ENCODE measurements around the gene AIFM3.
"Not testable (repeated sequence)": the region's sequence is repeated elsewhere in the genome, so short reads cannot be mapped to it uniquely, and the experiment has no call there.

The AIFM3 gene

DNA sequence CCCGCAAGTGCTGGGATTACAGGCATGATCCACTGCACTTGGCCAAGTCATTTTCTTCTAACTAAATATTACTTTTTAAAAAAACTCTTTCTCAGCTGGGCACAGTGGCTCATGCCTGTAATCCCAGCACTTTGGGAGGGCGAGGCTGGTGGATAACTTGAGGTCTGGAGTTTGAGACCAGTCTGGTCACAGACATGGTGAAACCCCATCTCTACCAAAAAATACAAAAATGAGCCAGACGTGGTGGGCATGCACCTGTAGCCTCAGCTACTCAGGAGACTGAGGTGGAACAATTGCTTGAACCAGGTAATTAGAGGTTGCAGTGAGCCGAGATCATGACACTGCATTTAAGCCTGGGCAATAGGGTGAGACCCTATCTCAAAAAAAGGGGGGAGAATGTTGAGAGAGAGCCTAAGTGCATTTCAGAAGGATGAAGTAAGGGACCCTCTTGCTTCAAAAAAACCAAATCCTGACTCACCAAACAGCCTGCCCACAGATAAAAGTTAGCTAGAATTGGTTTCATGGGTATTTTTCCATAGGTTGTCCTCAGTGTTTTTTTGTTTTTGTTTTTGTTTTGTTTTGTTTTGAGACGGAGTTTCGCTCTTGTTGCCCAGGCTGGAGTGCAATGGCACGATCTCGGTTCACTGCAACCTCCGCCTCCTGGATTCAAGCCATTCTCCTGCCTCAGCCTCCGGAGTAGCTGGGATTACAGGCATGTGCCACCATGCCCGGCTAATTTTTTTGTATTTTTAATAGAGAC lies 31.1 kb upstream of the AIFM3 start:
- H3K27me3 Mint-ChIP-seq; DNase-seq; H3K9me3 Mint-ChIP-seq; ATAC-seq (replicated peaks); H3K4me3 Mint-ChIP-seq; H3K27ac Mint-ChIP-seq: not testable (repeated sequence)
- Mint-ChIP-seq H3K36me3 (peaks cover 25 to 46% of the 10 kb centered on the region in 2 donors), H3K4me1 (peaks cover 26 to 63% of the 10 kb centered on the region in 2 donors)

DNA sequence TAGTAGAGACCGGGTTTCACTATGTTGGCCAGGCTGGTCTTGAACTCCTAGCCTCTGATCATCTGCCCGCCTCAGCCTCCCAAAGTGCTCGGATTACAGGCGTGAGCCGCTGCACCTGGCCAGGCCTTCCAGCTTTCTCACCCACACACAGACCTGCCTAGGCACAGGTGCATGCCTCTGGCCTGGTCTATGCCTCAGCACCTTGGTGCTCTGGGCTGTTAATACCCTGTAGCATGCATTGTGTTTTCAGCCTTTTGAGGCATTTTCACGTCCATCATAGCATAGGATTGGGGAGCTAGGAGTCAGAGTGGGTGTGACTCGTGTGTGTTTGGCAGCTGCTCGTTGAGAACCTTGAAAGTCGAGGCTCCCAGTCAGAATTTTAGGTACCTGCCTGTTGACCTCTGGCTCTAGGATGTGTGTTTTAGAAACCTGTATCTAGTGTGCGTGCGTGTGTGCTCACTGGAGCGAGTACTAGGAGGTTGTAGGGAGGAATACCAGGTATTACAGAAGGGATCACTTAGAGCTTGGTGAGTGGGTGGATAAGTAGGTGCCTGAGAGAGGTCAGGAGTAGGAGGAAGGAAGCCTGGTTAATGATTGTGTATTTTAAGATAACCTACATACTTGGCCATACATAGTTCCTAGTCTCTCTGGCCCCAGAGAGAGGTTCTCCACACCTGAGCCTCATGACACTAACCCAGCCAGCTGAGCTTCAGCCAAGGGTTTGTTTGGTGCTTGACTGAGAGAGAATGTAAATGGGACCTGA lies 29.8 kb upstream of the AIFM3 start:
- H3K27ac Mint-ChIP-seq = peak overlapping the region; percentile 68
- H3K36me3 Mint-ChIP-seq = peaks cover 27 to 56% of the 10 kb centered on the region in 2 donors
- no peak for DNase-seq
- H3K9me3 Mint-ChIP-seq = no peaks in the 10 kb centered on the region
- peak overlapping the region; percentile 11 to 28 for H3K4me3 Mint-ChIP-seq
- ATAC-seq (replicated peaks) = peak; percentile 33 to 51
- no peaks in the 10 kb centered on the region for H3K27me3 Mint-ChIP-seq
- peaks cover 29 to 65% of the 10 kb centered on the region in 2 donors for H3K4me1 Mint-ChIP-seq

DNA sequence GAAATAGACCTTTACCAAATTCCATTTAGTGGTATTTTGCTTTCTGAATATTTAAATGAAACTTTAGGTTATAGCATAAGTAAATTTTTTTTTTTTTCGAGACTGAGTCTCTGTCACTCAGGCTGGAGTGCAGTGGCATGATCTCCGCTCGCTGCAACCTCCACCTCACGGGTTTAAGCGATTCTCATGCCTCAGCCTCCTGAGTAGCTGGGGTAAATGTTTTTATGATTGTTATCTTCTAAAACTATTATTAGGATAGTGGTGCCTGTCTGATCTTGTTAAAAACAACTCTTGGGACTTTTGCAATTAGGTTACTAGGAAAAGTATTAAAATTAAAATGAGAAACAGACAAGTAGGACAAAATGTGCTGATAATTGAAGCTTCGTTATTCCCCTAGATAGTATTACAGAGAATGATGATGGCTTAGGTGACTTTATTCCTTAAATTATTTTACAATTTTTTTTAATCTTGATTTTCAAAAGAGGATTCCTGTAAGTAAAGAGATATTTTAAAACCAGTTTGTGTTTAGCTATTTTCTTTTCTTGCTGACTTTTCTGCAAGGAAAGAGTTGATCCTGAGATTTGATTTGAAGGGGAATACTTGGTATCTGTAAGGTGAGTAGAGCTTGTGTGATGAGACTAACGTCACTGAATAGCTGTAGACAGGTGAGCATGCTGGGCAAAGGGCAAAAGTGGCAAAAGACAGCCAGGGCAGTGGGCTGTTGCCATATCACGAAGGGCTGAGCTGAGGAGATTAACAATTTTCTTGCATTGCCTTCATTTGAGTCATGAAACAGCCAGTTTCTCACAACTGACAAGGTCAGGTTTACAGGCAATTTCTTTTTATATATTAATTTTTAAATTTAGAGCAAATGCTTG lies 29.0 kb upstream of the AIFM3 start:
- DNase-seq (no peak), ATAC-seq (replicated peaks) (no peak)
- Mint-ChIP-seq H3K4me1 (peaks cover 30 to 65% of the 10 kb centered on the region in 2 donors), H3K36me3 (peaks cover 27 to 60% of the 10 kb centered on the region in 2 donors), H3K27me3 (no peaks in the 10 kb centered on the region), H3K27ac (peak overlapping the region; percentile 37), H3K9me3 (no peaks in the 10 kb centered on the region), H3K4me3 (no peak overlapping the region)

DNA sequence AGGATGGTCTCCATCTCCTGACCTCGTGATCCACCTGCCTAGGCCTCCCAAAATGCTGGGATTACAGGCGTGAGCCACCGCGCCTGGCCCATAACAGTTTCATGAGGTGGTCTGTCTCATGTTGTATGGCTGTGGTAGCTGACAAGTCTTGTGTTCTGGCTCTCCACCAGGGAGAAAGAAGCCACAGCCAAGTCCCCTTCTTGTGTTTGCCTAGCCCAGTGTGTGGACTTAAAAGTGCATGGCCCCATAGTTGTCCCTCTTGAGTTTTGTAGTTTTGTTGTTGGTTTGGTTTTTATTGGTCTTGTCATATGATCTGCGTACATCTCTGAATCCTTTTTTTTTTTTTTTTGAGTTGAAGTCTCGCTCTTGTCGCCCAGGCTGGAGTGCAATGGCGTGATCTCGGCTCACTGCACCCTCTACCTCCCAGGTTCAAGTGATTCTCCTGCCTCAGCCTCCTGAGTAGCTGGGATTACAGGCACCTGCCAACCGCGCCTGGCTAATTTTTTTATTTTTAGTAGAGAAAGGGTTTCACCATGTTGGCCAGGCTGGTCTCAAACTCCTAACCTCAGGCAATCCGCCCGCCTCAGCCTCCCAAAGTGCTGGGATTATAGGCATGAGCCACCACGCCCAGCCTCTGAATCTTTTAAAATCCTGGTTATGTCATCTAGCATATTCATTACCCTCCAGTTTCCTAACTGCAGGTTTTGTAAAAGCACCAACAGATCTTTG lies 27.4 kb upstream of the AIFM3 start:
- not testable (repeated sequence) for ATAC-seq (replicated peaks); H3K9me3 Mint-ChIP-seq; DNase-seq; H3K27me3 Mint-ChIP-seq; H3K4me3 Mint-ChIP-seq
- H3K4me1 Mint-ChIP-seq = peaks cover 36 to 75% of the 10 kb centered on the region in 2 donors
- H3K27ac Mint-ChIP-seq = peak overlapping the region; percentile 69
- peaks cover 24 to 58% of the 10 kb centered on the region in 2 donors for H3K36me3 Mint-ChIP-seq

DNA sequence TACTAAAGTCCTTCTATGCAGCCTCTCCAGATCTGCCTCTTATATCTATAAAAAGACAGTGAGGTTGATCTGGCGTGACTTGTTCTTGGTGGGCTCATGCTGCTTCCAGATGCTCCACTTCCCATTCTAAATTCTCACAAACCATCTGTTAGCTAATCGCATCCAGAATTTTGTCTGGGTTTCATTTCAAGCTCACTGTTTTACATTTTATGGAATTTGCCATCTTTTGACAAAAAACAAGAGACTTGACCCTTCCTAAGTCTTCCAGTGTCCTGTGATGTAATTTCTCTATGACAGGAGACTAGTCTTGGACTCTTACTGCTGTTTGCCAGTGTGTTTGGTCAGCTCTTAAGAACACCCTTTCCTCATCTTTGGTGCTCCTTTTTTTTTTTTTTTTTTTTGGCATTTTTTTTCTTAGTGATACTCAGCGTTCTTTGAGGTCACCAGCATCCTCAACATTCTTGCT lies 26.8 kb upstream of the AIFM3 start:
- no peaks in the 10 kb centered on the region for H3K27me3 Mint-ChIP-seq
- no peak overlapping the region for H3K4me3 Mint-ChIP-seq
- no peak for DNase-seq
- no peaks in the 10 kb centered on the region for H3K9me3 Mint-ChIP-seq
- H3K27ac Mint-ChIP-seq = peak overlapping the region; percentile 7
- H3K36me3 Mint-ChIP-seq = peaks cover 24 to 59% of the 10 kb centered on the region in 2 donors
- ATAC-seq (replicated peaks) = no peak
- peaks cover 37 to 80% of the 10 kb centered on the region in 2 donors for H3K4me1 Mint-ChIP-seq

DNA sequence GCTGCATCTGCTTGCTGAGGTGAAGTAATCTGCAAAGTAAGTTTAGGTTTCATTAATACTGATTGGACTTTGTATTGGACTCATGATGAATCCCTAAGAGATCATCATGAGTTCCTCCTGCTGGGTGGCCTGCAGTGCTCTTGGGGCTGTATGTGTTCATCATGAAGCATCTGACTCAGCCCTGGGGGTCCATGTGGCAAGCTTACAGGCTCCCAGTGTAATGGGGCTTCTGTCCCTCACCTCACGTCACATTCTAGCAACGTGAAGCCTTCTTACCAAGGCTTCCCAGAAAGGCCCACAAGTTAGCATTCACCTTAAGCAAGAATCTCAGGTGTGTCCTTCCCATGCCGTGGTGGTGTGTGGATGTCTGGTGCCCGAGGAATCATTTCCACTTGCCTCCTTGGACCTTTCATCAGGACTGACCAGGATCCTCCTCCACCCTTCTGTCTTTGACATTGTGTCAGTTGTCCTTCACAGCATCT lies 26.1 kb upstream of the AIFM3 start:
- Mint-ChIP-seq H3K4me1 (peaks cover 39 to 87% of the 10 kb centered on the region in 2 donors), H3K27me3 (no peaks in the 10 kb centered on the region), H3K36me3 (peaks cover 24 to 61% of the 10 kb centered on the region in 2 donors), H3K4me3 (no peak overlapping the region), H3K27ac (no peak overlapping the region), H3K9me3 (no peaks in the 10 kb centered on the region)
- DNase-seq (no peak), ATAC-seq (replicated peaks) (no peak)

DNA sequence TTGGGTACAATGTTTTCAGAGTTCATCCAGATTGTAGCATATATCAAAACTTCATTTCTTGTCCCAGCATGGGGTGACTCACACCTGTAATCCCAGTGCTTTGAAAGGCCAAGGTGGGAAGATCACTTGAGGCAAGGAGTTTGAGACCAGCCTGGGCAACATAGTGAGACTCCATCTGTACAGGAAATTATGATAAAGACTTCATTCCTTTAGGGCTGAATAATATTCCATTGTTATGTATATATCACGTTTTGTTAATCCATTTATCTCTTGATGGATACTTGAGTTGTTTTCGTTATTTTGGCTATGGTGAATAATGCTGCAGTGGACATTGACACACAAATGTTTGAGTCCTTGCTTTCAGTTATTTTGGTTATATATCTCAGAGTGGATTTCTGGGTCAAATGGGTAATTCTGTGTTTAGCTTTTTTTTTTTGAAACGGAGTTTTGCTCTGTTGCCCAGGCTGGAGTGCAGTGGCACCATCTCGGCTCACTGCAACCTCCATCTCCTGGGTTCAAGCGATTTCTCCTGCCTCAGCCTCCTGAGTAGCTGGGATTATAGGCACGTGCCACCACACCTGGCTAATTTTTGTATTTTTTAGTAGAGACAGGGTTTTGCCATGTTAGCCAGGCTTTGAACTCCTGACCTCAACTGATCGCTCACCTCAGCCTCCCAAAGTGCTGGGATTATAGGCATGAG lies 24.7 kb upstream of the AIFM3 start:
- H3K4me3 Mint-ChIP-seq; DNase-seq; H3K9me3 Mint-ChIP-seq; ATAC-seq (replicated peaks); H3K27me3 Mint-ChIP-seq: not testable (repeated sequence)
- H3K36me3 Mint-ChIP-seq = peaks cover 17 to 55% of the 10 kb centered on the region in 2 donors
- H3K27ac Mint-ChIP-seq = peak overlapping the region; percentile 14
- peaks cover 36 to 83% of the 10 kb centered on the region in 2 donors for H3K4me1 Mint-ChIP-seq

DNA sequence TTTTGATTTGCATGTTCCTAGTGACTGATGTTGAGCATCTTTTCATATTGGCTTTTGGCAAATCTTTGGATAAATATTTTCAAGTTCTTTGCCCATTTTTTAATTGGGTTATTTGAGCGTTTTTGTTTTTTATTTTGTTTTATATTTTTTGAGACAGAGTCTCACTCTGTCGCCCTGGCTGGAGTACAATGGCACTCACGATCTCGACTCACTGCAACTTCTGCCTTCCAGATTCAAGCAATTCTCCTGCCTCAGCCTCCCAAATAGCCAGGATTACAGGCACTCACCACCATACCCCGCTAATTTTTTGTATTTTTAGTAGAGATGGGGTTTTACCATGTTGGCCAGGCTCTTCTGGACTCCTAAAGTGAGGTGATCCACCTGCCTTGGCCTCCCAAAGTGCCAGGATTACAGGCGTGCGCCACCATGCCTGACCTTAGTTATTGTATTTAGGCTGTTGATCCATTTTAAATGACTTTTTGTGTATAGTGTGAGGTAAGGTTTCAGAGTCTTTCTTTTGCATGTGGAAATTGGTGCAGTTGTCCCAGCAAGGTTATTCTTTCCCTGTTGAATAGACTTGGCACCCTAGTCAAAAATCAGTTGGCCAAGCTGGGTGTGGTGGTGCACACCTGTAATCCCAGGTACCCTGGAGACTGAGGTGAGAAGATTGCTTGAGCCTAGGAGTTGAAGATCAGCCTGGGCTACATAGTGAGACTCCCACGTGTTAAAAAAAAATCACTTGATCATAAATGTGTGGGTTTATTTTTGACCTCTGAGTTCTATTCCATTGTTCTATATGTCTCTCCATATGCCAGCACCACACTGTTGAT lies 23.7 kb upstream of the AIFM3 start:
- ATAC-seq (replicated peaks) = no peak
- no peak for DNase-seq
- Mint-ChIP-seq H3K4me1 (peaks cover 33 to 73% of the 10 kb centered on the region in 2 donors), H3K27me3 (no peaks in the 10 kb centered on the region), H3K4me3 (no peak overlapping the region), H3K36me3 (peaks cover 15 to 50% of the 10 kb centered on the region in 2 donors), H3K27ac (no peak overlapping the region), H3K9me3 (no peaks in the 10 kb centered on the region)

DNA sequence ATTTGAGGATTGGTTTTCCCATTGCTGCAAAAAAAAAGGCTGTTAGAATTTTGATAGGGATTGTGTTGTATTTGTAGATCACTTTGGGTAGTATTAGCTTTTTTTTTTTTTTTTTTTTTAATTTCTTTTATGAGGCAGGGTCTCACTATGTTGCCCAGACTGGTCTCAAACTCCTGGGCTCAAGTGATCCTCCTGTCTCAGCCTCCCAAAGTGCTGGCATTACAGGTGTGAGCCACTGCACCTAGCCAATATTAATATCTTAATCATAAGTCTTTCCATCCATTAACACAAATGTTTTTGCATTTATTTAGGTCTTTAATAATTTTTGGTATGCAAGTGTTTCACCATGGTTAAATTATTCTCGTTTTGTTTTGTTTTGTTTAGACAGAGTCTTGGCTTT lies 23.0 kb upstream of the AIFM3 start:
- Mint-ChIP-seq H3K9me3 (no peaks in the 10 kb centered on the region), H3K27me3 (no peaks in the 10 kb centered on the region), H3K36me3 (peaks cover 12 to 44% of the 10 kb centered on the region in 2 donors), H3K4me3 (no peak overlapping the region), H3K27ac (no peak overlapping the region), H3K4me1 (peaks cover 30 to 71% of the 10 kb centered on the region in 2 donors)
- no peak for DNase-seq
- ATAC-seq (replicated peaks) = no peak

DNA sequence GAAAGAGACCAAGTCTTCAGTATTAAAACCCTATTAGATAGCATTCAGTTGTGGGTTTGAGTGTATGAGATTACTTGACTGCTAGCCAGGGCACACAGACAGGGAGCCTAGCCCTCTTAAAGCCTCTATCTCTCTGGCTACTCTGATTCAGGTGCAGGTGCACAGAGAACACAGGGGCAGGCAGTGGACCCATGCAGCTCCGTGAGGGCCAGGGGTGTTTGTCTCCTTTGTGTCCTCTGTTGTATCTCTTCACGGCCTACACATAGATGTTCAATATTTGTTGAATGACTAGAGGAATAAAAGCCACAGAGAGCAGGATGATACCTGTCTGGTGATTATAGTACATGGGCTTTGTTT lies 21.5 kb upstream of the AIFM3 start:
- DNase-seq (no peak), ATAC-seq (replicated peaks) (no peak)
- Mint-ChIP-seq H3K4me1 (peaks cover 26 to 57% of the 10 kb centered on the region in 2 donors), H3K4me3 (no peak overlapping the region), H3K36me3 (peaks cover 15 to 43% of the 10 kb centered on the region in 2 donors), H3K27ac (no peak overlapping the region), H3K27me3 (no peaks in the 10 kb centered on the region), H3K9me3 (no peaks in the 10 kb centered on the region)

DNA sequence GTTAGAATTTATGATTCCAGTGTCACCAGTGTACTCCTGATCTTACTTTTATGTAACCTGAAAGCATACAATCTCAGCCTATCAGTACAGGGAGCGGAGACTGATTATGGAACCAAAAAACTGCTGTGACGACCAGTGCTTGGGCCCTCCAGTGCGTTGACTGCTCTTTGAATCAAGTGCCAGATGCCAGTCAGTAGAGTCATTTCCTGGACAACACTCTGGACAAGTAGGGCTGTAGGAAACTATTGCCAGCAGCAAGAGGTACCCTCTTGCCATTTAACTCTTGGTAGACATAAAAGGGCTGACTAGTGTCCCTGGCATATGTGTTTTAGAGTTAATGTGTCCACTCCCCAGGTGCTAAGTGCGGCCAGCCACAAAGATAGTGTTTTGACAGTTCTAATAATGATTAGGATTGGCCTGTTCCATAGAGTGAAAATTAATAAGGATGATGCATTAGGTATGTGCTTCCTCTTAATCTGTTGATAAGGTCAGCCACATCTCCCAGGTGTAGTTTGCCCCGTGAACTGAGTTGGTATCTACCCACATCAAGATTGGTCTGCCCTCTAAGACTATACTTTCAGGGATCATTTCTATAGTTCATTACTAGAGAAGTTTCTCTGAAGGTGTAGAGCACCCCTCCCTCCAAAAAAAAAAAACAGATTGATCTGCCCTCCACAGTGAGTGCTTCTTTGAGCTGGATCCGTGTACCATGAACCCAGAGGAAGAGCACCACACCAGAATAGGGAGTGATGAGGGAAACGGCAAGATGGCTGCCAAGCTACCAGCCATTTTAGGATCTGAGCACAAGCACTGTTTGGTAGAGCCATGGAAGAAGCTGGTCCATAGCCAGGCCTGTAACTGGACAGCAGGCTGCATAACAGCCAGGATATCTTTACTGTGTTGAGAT lies 20.7 kb upstream of the AIFM3 start:
- no peak for ATAC-seq (replicated peaks)
- no peak for DNase-seq
- H3K36me3 Mint-ChIP-seq = peaks cover 13 to 41% of the 10 kb centered on the region in 2 donors
- no peak overlapping the region for H3K27ac Mint-ChIP-seq
- H3K27me3 Mint-ChIP-seq = no peaks in the 10 kb centered on the region
- peaks cover 19 to 50% of the 10 kb centered on the region in 2 donors for H3K4me1 Mint-ChIP-seq
- H3K9me3 Mint-ChIP-seq = no peaks in the 10 kb centered on the region
- H3K4me3 Mint-ChIP-seq = no peak overlapping the region

DNA sequence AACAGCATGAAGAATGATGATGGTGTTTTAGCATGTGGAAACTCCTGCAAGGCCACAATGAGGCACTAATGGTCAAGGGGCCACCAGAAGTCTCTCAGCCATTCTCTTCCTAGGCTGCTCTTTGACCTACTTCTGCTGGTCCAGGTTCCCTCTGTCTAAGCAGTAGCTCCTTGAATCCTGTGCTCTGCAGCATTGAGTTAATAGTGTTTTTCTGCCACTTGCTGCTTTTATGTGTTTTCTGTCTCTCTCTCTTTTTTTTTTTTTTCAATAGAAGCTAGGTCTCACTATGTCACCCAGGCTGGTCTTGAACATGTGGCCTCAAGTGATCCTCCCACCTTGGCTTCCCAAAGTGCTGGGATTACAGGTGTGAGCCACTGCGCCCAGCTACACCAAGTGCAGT lies 20.1 kb upstream of the AIFM3 start:
- H3K27ac Mint-ChIP-seq = no peak overlapping the region
- no peak overlapping the region for H3K4me3 Mint-ChIP-seq
- no peak for DNase-seq
- no peaks in the 10 kb centered on the region for H3K27me3 Mint-ChIP-seq
- H3K9me3 Mint-ChIP-seq = no peaks in the 10 kb centered on the region
- no peak for ATAC-seq (replicated peaks)
- H3K36me3 Mint-ChIP-seq = peaks cover 16 to 37% of the 10 kb centered on the region in 2 donors
- H3K4me1 Mint-ChIP-seq = peaks cover 17 to 45% of the 10 kb centered on the region in 2 donors
